B cell (primary cell): Measurements from ENCODE around the gene RGL3.

Source experiments
- EZH2 ChIP-seq: IDR thresholded peaks from 2 replicates; pipeline ENCODE4 v1.6.1; 2012; ENCODE audit warnings: borderline replicate concordance, low read depth, mild to moderate bottlenecking, moderate library complexity, low read length; ENCODE audit not compliant: insufficient read depth, poor library complexity, severe bottlenecking
- TF ChIP-seq, protein P1 (sequence below): fragments of 200-600 bp; IDR thresholded peaks from one replicate; pipeline ENCODE4 v1.8.0; 2022; ENCODE audit warnings: antibody characterized with exemption, mild to moderate bottlenecking

GRCh38 chr19:11423791-11424181 is 4.7 kb upstream of the RGL3 start:
- TF ChIP-seq, protein P1, sequence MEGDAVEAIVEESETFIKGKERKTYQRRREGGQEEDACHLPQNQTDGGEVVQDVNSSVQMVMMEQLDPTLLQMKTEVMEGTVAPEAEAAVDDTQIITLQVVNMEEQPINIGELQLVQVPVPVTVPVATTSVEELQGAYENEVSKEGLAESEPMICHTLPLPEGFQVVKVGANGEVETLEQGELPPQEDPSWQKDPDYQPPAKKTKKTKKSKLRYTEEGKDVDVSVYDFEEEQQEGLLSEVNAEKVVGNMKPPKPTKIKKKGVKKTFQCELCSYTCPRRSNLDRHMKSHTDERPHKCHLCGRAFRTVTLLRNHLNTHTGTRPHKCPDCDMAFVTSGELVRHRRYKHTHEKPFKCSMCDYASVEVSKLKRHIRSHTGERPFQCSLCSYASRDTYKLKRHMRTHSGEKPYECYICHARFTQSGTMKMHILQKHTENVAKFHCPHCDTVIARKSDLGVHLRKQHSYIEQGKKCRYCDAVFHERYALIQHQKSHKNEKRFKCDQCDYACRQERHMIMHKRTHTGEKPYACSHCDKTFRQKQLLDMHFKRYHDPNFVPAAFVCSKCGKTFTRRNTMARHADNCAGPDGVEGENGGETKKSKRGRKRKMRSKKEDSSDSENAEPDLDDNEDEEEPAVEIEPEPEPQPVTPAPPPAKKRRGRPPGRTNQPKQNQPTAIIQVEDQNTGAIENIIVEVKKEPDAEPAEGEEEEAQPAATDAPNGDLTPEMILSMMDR, result no peak
- TF ChIP-seq EZH2, result no peak
